Measurements from ENCODE around the gene ACR. TPM values are rescaled to one million over a fixed set of nuclear protein-coding genes. Genes with fewer than 3 reads are reported as not detected.

The ACR gene
- total RNA-seq, 1 donor from 2014 or later, result not detected

DNA sequence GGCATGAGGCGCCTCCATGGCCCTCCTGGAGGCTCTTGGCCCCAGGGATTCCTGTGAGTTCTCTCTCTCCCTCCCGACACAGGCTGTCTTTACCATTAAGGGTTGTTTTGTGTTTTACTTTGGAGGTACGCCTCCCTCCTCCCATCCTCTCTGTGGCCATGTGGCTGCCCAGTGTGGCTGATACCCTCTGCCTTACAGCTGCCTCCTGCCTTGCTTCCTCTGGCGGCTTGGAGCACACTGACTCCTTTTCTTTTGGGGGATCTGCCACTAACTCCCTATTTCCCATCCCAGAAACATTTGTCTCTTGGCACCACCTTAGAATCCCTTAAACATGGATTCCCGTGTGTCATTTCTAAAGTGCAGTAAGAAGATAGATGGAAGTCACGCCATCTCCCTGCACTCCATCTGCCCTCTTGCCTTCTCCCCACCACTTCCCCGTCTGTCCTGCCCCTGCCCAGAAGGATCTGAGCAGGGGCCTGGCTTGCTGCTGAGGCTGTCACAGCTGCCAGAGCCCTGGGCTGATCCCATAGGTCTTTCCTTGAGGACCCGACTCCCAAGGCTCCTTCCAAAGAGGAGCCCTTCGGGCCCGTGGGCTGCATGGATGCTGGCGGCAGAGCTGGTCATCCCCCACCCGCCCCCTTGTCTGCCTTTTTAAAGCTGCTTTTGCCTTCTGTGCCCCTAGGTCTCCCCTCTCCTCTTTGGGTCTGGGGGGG lies 15.1 kb upstream of the ACR start:
- TF ChIP-seq, protein P1, sequence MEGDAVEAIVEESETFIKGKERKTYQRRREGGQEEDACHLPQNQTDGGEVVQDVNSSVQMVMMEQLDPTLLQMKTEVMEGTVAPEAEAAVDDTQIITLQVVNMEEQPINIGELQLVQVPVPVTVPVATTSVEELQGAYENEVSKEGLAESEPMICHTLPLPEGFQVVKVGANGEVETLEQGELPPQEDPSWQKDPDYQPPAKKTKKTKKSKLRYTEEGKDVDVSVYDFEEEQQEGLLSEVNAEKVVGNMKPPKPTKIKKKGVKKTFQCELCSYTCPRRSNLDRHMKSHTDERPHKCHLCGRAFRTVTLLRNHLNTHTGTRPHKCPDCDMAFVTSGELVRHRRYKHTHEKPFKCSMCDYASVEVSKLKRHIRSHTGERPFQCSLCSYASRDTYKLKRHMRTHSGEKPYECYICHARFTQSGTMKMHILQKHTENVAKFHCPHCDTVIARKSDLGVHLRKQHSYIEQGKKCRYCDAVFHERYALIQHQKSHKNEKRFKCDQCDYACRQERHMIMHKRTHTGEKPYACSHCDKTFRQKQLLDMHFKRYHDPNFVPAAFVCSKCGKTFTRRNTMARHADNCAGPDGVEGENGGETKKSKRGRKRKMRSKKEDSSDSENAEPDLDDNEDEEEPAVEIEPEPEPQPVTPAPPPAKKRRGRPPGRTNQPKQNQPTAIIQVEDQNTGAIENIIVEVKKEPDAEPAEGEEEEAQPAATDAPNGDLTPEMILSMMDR (conservative IDR thresholded peaks at IDR 0.05; ENCODE audit: low read depth, low read length), result no peak
- no peak for DNase-seq (ENCODE audit: low read depth)
- H3K4me3 ChIP-seq (ENCODE audit: low read depth, low read length), result no peak overlapping the region

DNA sequence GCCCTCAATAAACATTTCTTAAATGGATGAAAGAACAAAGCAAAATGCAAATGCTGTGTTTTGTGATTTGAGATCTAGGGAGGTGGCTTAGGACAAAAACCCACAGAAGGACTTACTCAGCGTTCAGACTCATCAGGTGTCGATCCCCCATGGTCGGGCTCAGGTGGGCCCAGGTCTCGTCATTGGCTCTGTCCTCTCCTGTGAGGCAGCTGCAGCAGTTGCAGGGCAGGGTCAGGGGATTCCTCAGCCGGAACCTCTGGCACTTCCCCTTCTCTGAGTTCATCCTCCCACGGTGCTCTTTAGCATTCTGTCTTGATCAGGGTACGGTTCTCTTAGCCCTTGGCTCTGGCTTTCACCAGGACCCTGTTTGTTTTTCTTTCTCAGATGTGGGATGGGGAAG lies 14.0 kb upstream of the ACR start:
- TF ChIP-seq, protein P1 (conservative IDR thresholded peaks at IDR 0.05; ENCODE audit: low read depth, low read length), result no peak
- H3K4me3 ChIP-seq (ENCODE audit: low read depth, low read length), result no peak overlapping the region
- DNase-seq (ENCODE audit: low read depth), result no peak

GRCh38 chr22:50724616-50725015 lies 13.4 kb upstream of the ACR start:
- TF ChIP-seq, protein P1 (conservative IDR thresholded peaks at IDR 0.05; ENCODE audit: low read depth, low read length), result no peak
- no peak for DNase-seq (ENCODE audit: low read depth)
- H3K4me3 ChIP-seq (ENCODE audit: low read depth, low read length), result no peak overlapping the region

GRCh38 chr22:50725597-50725996 lies 12.4 kb upstream of the ACR start:
- TF ChIP-seq, protein P1 (conservative IDR thresholded peaks at IDR 0.05; ENCODE audit: low read depth, low read length), result no peak
- DNase-seq (ENCODE audit: low read depth), result no peak
- no peak overlapping the region for H3K4me3 ChIP-seq (ENCODE audit: low read depth, low read length)

DNA sequence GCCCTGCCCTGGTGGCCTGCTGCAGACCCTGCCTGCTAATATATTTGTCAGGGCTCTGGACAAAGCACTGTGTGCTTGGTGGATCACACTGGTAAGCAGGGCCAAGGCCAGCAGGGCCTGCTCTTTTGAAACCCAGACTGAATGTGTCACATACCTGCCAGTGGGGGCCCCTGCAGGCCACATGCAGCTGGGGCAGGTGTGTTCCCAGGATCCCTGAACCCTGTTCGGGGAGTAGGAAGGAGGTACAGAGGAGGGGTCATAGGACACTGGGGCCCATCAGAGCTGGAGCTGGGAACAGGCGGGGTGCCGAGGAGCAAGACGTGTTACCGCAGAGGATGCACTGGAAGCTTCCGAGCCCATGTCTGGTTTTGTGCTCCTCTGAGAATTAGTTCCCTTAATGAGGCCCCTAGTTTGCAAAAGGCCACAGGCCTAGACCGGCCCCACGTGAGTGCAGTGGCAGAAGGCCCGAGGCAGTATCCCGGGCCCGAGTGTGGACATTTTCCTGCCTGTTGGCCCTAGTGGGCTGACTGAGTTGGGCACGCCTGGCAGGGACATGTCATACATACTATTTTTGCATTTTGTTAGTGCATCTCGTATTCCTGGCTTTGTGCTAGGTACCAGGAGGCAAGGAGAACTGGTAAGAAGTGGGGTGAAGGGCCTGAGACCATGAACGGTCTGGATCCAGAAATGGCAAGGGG lies 11.2 kb upstream of the ACR start:
- no peak for DNase-seq (ENCODE audit: low read depth)
- TF ChIP-seq, protein P1 (conservative IDR thresholded peaks at IDR 0.05; ENCODE audit: low read depth, low read length), result no peak
- H3K4me3 ChIP-seq (ENCODE audit: low read depth, low read length), result no peak overlapping the region

DNA sequence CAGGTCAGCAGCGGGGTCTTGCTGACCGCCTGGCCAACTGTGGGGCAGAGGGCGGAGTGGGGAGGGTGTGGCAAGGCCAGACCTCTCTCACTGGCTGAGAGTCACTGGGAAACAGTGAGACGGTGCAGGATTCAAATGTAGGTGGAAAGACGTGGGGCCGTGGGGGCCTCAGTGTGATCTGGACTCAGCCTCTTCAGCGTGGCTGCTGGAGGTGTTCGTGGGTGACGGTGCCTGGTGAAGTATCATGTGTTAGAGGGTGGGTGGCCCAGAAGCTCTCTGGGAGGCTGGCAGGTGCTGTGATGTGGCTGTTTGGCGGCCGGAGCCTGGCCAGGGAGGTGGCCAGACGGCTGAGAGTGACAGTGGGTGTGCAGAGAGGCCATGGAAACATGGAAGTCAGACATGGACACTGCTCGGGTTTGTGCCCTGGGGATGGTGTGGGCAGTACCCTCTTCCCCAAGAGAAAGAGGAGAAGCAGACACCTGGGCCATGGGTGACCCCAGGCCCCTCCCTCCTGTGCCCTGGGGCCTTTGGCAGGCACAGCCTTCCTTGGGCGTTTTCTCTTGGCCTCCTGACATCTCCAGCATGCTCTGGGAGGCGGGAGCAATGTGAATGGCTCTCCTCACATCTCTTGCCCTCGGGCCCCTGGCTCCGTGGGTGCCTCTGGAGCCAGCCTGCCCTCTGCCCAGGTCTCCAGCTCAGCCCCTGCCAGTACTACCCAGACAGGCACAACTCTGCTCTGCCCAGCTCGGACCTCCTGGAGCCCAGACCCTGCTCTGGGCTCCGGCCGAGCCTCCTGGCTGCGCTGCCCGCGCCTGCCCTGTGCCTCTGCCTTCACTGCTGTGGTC lies 10.1 kb upstream of the ACR start:
- H3K4me3 ChIP-seq (ENCODE audit: low read depth, low read length), result no peak overlapping the region
- TF ChIP-seq, protein P1 (conservative IDR thresholded peaks at IDR 0.05; ENCODE audit: low read depth, low read length), result no peak
- no peak for DNase-seq (ENCODE audit: low read depth)

All from epithelial cell of proximal tubule (primary cell).